ENCODE data around the gene CHST7.
A peak's percentile ranks its signal among the peaks of the same experiment; 100 is the strongest.

CHST7 gene

DNA sequence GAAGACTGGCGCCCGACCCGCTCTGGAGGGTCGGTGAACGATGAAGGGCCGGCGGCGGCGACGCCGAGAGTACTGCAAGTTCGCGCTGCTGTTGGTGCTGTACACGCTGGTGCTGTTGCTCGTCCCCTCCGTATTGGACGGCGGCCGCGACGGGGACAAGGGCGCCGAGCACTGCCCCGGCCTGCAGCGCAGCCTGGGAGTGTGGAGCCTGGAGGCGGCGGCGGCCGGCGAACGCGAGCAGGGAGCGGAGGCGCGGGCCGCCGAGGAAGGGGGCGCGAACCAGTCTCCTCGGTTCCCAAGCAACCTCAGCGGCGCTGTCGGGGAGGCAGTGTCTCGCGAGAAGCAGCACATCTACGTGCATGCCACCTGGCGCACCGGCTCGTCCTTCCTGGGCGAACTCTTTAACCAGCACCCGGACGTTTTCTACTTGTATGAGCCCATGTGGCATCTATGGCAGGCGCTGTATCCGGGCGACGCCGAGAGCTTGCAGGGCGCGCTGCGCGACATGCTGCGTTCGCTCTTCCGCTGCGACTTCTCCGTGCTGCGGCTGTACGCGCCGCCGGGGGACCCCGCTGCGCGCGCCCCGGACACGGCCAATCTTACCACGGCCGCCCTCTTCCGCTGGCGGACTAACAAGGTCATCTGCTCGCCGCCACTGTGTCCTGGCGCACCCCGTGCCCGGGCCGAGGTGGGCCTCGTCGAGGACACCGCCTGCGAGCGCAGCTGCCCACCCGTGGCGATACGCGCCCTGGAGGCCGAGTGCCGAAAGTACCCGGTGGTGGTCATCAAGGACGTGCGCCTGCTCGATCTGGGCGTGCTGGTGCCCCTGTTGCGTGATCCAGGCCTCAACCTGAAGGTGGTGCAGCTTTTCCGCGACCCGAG lies 568 bp downstream of the CHST7 start:
- peak; percentile 68 for DNase-seq

DNA sequence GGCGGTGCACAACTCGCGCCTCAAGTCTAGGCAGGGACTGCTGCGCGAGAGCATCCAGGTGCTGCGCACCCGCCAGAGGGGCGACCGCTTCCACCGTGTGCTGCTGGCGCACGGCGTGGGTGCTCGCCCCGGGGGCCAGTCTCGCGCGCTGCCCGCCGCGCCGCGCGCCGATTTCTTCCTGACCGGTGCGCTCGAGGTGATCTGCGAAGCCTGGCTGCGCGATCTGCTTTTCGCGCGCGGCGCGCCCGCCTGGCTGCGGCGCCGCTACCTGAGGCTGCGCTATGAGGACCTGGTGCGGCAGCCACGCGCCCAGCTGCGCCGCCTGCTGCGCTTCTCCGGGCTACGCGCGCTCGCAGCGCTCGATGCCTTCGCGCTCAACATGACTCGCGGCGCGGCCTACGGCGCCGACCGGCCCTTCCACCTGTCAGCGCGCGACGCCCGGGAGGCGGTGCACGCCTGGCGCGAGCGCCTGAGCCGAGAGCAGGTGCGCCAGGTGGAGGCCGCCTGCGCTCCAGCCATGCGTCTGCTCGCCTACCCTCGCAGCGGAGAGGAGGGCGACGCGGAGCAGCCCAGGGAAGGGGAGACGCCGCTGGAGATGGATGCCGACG lies 1.3 kb downstream of the CHST7 start:
- peak; percentile 63 for DNase-seq

DNA sequence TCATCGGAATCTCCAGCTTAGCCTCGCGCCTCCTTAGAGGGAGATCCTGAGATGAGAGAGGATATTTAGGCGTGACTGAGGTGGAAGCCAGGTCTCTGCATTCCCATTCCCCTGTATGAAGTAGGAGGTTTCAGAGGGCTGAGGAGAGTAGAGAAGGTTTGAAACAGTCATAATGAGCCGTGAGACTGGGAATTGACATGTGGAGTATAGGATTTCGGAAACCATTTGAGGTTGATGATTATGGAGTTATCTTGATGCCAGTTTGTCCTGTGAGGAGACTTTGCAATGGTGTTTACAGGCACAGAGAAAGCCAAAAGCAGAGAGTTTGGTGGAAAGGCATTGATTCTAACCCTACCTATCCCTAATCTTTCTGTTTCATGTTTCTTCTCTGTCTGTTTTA lies 2.0 kb downstream of the CHST7 start:
- DNase-seq = no peak

DNA sequence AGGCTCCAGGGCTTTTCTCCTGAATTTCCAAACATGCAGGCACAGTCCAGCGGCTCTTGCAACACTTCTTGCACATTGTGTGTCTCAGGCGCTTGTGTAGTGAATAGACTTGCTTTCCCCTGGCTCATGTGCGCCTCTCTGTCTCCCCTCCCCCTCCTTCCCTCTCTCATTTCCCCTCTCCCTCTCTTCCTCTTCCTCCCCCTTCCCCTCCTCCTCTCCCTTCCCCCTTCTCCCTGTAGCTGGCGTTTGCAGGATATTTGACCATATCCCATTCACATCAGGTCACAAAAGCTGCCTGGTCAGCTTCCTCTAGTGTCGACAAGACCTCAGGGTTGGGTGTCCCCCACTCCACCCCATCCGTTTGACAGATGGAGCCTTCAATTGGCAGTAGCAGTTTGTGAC lies 2.4 kb downstream of the CHST7 start:
- DNase-seq = no peak

GRCh38 chrX:46576458-46576857 lies 2.9 kb downstream of the CHST7 start:
- DNase-seq = no peak

DNA sequence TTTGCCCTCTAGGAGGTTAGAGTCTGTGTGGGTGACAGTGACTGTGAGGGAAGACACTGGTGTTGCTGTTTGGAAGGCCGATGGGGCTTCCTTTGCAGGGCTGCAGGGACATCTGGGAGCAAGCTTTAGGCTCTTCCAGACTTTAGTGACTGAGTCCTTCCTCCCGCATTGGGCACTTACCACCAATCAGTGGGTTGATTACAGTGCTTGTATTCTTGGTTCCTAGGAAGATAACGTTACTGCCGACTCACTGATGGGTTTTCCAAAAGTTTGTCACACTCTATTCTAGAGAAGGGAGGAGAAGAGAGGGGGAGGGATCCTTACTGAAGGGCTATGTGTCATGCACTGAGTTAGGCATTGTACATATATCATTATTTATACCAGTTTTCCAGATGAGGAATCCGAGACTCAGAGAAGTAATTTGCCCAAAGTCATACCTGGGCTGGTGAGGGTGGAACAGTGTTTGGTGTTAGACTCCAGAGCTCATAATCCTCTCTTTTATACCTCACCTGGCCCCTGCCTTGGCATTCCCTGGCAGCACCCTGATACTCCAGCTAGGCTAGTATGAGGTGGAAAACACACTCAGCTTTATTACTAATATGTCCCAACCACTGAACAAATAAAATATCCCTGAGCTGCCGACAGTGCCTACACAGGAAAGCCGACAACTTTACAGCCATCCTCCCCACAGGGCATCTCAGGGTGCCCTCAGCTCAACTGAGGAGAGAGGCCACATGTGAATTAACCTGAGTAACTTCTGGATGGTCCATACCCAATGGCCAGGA lies 3.8 kb downstream of the CHST7 start:
- DNase-seq = no peak

DNA sequence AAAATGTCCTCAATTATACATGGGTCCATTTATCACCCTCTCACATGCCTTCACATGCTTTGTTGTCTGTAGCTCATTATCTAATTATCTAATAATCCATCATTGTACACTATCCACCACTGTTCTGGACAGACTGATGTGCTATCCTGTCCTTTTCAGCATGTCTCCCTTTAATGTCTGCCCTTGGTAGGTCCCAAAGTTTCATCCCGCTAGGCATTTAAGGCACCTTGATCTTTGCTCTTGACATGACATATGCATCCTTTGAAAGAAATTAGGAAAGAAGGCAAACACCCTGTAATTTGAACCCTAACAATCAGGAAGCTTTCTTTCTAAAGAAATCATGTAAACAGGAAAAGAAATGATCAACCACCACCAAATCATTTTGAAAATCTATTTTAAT lies 5.7 kb downstream of the CHST7 start:
- no peak for DNase-seq

DNA sequence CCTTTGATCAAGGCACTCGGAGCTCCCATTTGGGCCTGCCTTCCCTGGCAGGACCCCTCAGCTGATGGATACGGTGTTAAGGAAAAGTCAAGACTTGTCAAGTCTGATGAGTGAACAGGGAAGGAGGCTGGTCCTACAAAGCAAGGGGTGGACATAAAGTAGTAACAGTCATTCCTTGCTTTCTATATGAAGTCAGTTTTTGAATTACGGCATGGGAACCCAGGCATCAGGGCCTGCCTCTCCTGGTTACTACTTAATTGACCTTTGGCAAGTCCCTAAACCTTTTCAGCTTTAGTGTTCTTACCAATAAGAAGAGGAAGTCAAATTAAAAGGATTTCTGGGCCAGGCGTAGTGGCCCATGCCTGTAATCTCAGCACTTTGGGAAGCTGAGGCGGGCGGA lies 7.0 kb downstream of the CHST7 start:
- no peak for DNase-seq

DNA sequence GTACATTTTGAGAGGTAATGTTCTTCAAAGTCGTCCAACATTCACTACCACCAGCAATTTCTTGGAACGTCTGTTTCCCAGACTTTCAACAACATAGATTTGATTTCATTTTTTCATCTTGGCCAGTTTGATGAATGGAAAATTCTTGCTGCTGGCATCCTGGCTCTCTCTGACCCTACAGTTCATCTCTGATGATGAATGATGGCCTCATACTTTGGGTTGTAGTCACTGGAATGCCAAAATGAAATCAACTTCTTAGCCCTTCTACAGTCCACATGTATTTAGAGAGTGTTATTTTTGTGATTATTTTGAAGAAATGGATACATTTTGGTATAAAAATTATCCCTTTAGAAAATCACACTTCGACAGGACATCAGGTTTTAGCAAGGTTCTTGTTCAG lies 8.8 kb downstream of the CHST7 start:
- no peak for DNase-seq

- DNase-seq = no peak
Measured at GRCh38 chrX:46582966-46583365, 9.4 kb downstream of the CHST7 start.

DNA sequence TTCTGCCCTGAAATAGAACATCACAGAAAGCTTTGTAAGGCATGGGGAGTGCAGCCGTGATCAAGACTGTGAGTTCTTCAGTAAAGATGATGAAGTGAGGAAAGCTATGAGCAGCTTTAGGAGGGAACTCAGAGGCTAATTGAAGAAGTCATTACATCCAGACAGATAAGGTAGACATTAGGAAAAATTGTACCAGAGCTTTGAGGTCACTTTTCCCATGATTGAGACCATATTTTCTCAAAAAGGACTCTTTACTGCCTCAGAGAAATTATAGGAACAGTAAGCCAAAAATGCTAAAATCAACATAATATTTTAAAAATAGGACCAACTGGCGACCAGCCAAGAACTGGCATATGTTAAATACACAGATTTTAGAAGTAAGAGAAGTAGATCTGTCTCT lies 11.2 kb downstream of the CHST7 start:
- no peak for DNase-seq

- DNase-seq = no peak
Measured at GRCh38 chrX:46587158-46587557, 13.6 kb downstream of the CHST7 start.

DNA sequence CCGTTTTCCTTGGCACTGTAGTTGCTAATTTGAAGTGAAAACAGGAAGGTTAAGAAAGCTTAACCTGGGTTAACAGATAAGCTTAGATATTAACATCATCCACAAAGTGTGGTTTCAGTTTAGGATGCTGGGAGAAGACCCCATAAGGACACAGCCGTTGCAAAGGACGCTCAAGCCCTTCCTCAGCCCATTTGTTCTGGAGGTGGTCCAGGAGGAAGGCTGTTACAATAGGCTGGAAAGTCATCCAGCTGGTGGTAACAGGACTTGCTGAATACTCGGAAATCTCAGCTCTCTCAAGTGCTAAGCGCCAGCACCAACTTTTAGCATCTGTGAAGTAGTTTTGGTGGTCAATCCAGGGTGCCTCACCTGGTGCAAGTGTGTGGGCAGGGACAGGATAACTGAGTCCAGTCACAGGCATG lies 14.2 kb downstream of the CHST7 start:
- DNase-seq = no peak

DNA sequence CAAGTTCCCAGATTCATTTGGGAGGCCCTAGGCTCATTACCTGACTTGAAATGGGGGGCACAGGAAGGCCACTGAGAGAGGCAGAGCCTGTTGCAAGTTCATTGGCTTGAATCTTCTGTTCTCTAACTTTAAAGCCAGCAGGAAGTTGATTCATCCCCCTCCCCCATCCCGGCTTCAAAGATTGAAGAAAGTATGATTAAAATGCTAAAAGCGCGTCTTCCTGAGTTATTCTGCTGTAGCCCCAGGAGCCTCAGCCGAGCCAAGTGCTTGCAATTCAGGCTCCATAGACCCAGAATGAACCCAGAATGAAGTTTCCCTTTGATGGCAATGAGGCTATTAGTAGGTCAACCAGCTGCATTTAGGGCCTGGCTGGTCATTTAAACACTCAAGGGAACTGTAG lies 14.7 kb downstream of the CHST7 start:
- DNase-seq = no peak

- DNase-seq = no peak
Measured at GRCh38 chrX:46589977-46590723, 16.6 kb downstream of the CHST7 start.

DNA sequence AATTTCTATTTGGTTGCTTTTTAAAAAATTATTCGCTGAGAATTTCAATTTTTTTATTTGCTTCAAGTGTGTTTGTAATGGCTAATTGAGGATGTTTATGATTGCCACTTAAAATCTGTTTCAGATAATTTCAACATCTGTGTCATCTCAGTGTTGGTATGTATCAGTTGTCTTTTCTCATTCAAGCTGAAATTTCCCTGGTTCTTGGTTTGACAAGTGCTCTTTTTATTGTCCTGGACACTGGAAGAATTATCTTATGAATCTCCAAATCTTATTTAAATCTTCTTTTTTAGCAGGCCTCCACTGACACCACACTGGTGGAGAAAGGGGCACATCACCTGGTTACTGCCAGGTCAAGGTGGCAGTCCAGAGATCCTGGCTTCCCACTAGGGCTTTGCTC lies 21.5 kb downstream of the CHST7 start:
- DNase-seq = no peak

DNA sequence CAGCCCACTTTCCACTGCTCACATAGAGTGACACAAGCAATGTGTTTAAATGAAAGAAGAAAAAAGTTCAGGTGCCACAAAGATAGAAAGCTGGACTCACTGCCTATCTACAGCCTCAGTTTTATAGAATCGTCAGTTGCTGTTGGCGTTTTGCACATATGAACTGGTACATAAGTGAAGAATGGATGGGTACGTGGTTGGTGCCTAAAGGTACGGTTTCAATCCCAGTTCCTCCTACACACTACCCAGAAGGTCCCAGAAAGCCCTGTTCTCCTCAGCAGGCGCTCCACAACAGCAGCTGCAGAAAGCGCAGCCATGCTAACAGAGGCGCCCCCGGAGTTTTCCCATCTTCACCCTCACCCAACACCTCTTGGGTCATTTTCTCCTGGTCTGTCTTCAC lies 23.6 kb downstream of the CHST7 start:
- DNase-seq = no peak

- no peak for DNase-seq
Measured at GRCh38 chrX:46597771-46598170, 24.2 kb downstream of the CHST7 start.

GRCh38 chrX:46599051-46599560 lies 25.5 kb downstream of the CHST7 start:
- DNase-seq = no peak

GRCh38 chrX:46601283-46601682 lies 27.7 kb downstream of the CHST7 start:
- DNase-seq = no peak

- DNase-seq = no peak
Measured at GRCh38 chrX:46602468-46603102, 29.0 kb downstream of the CHST7 start.

DNA sequence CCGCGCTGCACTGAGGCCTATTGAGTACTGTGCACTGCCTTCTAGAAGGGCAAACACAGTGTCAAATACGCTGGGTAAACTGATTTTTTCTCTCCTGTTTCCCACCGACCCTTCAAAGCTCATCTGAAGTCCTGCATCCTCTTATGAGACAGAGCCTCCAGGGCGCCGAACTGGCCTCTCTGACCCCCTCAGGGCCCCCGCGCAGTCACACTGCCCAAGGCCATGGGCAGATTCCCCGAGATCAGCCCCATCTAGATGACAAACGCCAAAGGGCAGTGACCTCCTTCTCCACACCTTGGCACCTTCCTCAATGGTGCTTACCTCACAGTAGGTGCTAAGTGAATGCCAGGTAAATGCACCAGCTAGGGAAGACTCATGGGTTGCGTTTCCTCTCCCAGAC lies 34.4 kb downstream of the CHST7 start:
- no peak for DNase-seq

Measured in activated T-cell treated with anti-CD3 and anti-CD28 coated beads, Interleukin-2, amount 50 U/mL, for 1 hour (primary cell).